Measurements from ENCODE around the gene CYP4F11.
"Not testable (repeated sequence)": the region's sequence is repeated elsewhere in the genome, so short reads cannot be mapped to it uniquely, and the experiment has no call there.

The CYP4F11 gene

GRCh38 chr19:15976836-15977689 lies 42.7 kb upstream of the CYP4F11 start:
- Histone ChIP-seq H3K27ac (ENCODE audit: low read length) (no peak overlapping the region), H3K9ac (ENCODE audit: low read depth, low read length) (no peak overlapping the region), H3K4me3 (ENCODE audit: low read depth in 1 of 2, low read length in 2 of 2) (no peak overlapping the region), H2AFZ (ENCODE audit: low read depth, low read length) (no peak overlapping the region), H4K20me1 (ENCODE audit: insufficient read depth, low read length) (no peaks in the 10 kb centered on the region), H3K9me3 (ENCODE audit: insufficient read depth, low read length, severe bottlenecking) (no peaks in the 10 kb centered on the region), H3K79me2 (ENCODE audit: insufficient read depth, low read length) (no peaks in the 10 kb centered on the region), H3K4me2 (ENCODE audit: insufficient read depth, low read length) (no peak overlapping the region), H3K4me1 (ENCODE audit: insufficient read depth, low read length) (no peaks in the 10 kb centered on the region), H3K36me3 (ENCODE audit: insufficient read depth, low read length) (no peaks in the 10 kb centered on the region), H3K27me3 (ENCODE audit: insufficient read depth, low read length, poor library complexity) (no peaks in the 10 kb centered on the region)
- TF ChIP-seq EZH2 (IDR thresholded peaks at IDR 0.05; ENCODE audit: borderline replicate concordance, low read depth, low read length, severe bottlenecking) (no peak), CTCF (IDR thresholded peaks at IDR 0.05; ENCODE audit: borderline replicate concordance, extremely low read depth, low read length, poor library complexity, severe bottlenecking) (no peak)
- no peak for DNase-seq
- no peak for ATAC-seq (ENCODE audit: insufficient read depth, low read depth)

- Histone ChIP-seq H3K4me1 (ENCODE audit: insufficient read depth, low read length) (no peaks in the 10 kb centered on the region), H3K27ac (ENCODE audit: low read length) (no peak overlapping the region), H3K9ac (ENCODE audit: low read depth, low read length) (no peak overlapping the region), H3K36me3 (ENCODE audit: insufficient read depth, low read length) (no peaks in the 10 kb centered on the region), H2AFZ (ENCODE audit: low read depth, low read length) (no peak overlapping the region), H4K20me1 (ENCODE audit: insufficient read depth, low read length) (no peaks in the 10 kb centered on the region), H3K79me2 (ENCODE audit: insufficient read depth, low read length) (no peaks in the 10 kb centered on the region), H3K27me3 (ENCODE audit: insufficient read depth, low read length, poor library complexity) (no peaks in the 10 kb centered on the region), H3K4me2 (ENCODE audit: insufficient read depth, low read length) (no peak overlapping the region), H3K4me3 (ENCODE audit: low read depth in 1 of 2, low read length in 2 of 2) (no peak overlapping the region), H3K9me3 (ENCODE audit: insufficient read depth, low read length, severe bottlenecking) (no peaks in the 10 kb centered on the region)
- no peak for ATAC-seq (ENCODE audit: insufficient read depth, low read depth)
- no peak for TF ChIP-seq CTCF (IDR thresholded peaks at IDR 0.05; ENCODE audit: borderline replicate concordance, extremely low read depth, low read length, poor library complexity, severe bottlenecking)
- no peak for DNase-seq
Observed at GRCh38 chr19:15974856-15975255, 40.5 kb upstream of the CYP4F11 start.

GRCh38 chr19:15972043-15972442 lies 37.7 kb upstream of the CYP4F11 start:
- H3K79me2 ChIP-seq (ENCODE audit: insufficient read depth, low read length); H3K4me2 ChIP-seq (ENCODE audit: insufficient read depth, low read length); H3K4me1 ChIP-seq (ENCODE audit: insufficient read depth, low read length); H3K27ac ChIP-seq (ENCODE audit: low read length); H3K4me3 ChIP-seq (ENCODE audit: low read depth in 1 of 2, low read length in 2 of 2); H4K20me1 ChIP-seq (ENCODE audit: insufficient read depth, low read length); H3K27me3 ChIP-seq (ENCODE audit: insufficient read depth, low read length, poor library complexity); DNase-seq; H2AFZ ChIP-seq (ENCODE audit: low read depth, low read length); H3K9ac ChIP-seq (ENCODE audit: low read depth, low read length); H3K9me3 ChIP-seq (ENCODE audit: insufficient read depth, low read length, severe bottlenecking); ATAC-seq (ENCODE audit: insufficient read depth, low read depth); H3K36me3 ChIP-seq (ENCODE audit: insufficient read depth, low read length): not testable (repeated sequence)

GRCh38 chr19:15971224-15971780 lies 37.0 kb upstream of the CYP4F11 start:
- no peak overlapping the region for H2AFZ ChIP-seq (ENCODE audit: low read depth, low read length)
- H3K4me2 ChIP-seq (ENCODE audit: insufficient read depth, low read length), result no peak overlapping the region
- H3K4me3 ChIP-seq (ENCODE audit: low read depth in 1 of 2, low read length in 2 of 2), result no peak overlapping the region
- H3K27ac ChIP-seq (ENCODE audit: low read length), result no peak overlapping the region
- H3K4me1 ChIP-seq (ENCODE audit: insufficient read depth, low read length), result no peaks in the 10 kb centered on the region
- no peaks in the 10 kb centered on the region for H3K27me3 ChIP-seq (ENCODE audit: insufficient read depth, low read length, poor library complexity)
- H3K36me3 ChIP-seq (ENCODE audit: insufficient read depth, low read length), result no peaks in the 10 kb centered on the region
- no peak overlapping the region for H3K9ac ChIP-seq (ENCODE audit: low read depth, low read length)
- H3K79me2 ChIP-seq (ENCODE audit: insufficient read depth, low read length), result no peaks in the 10 kb centered on the region
- no peaks in the 10 kb centered on the region for H4K20me1 ChIP-seq (ENCODE audit: insufficient read depth, low read length)
- TF ChIP-seq CTCF (IDR thresholded peaks at IDR 0.05; ENCODE audit: borderline replicate concordance, extremely low read depth, low read length, poor library complexity, severe bottlenecking), result no peak
- no peak for TF ChIP-seq EZH2 (IDR thresholded peaks at IDR 0.05; ENCODE audit: borderline replicate concordance, low read depth, low read length, severe bottlenecking)
- DNase-seq (no peak), ATAC-seq (ENCODE audit: insufficient read depth, low read depth) (no peak)
- no peaks in the 10 kb centered on the region for H3K9me3 ChIP-seq (ENCODE audit: insufficient read depth, low read length, severe bottlenecking)

Measured in DND-41 (cell line).